ENCODE data around the gene RIN3. TPM values are rescaled to one million over a fixed set of nuclear protein-coding genes. Genes with fewer than 3 reads are reported as not detected.

The RIN3 gene
- total and polyA plus RNA-seq, 2 donors (not counting 3 experiments of a cell fraction or from before 2014, with no cell fraction given) = 5.1 to 20.8 TPM

DNA sequence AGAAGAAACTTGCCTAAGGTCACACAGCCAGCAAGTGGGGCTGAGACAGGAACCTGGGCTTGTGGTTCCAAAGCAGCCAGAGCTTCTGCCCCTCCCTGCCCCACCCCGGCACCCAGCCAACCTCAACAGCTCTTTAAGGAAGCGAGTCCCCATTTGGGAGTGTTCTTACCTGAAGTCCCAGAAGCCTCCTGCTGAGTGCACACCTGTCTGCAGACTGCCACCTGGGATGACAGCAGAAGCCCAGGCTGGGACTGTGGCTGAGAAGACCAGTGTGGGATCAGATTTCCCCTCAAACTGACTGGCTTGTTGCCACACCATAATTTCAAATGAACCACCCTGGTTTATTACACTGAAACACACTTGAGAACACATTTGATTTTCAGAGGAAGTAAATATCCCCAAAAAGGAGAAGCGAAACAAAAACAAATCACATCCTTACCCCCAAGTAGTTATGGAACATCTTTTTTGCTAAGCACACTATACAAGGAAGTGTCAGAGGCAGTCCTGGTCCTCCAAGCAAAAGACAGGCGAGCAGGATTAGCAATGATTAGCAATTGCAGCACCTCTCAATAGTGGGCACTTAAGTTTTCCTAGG, 6.3 kb upstream of the RIN3 start:
- Histone ChIP-seq H3K4me1 (ENCODE audit: control insufficient read depth, extremely low read depth, insufficient read depth, low read length) (peaks cover 18% of the 10 kb centered on the region), H3K9me3 (replicated peaks; ENCODE audit: control insufficient read depth, insufficient read depth, low read length) (no peaks in the 10 kb centered on the region), H3K4me2 (ENCODE audit: insufficient read depth, low read length) (no peak overlapping the region), H3K36me3 (ENCODE audit: control insufficient read depth in 2 of 2, extremely low read depth in 1 of 2, insufficient read depth in 2 of 2, low read length in 2 of 2) (no peaks in the 10 kb centered on the region), H3K4me3 (replicated peaks in 1 of 3; ENCODE audit: insufficient read depth in 1 of 3, low read depth in 1 of 3, low read length in 3 of 3) (no peak overlapping the region), H3K27ac (ENCODE audit: insufficient read depth, low read depth, low read length) (no peak overlapping the region), H4K20me1 (replicated peaks; ENCODE audit: control insufficient read depth, extremely low read depth, insufficient read depth, low read length) (no peaks in the 10 kb centered on the region), H3K27me3 (ENCODE audit: control insufficient read depth in 2 of 2, insufficient read depth in 2 of 2, low read length in 2 of 2) (no peaks in the 10 kb centered on the region), H2AFZ (ENCODE audit: low read depth, low read length) (no peak overlapping the region), H3K79me2 (ENCODE audit: control insufficient read depth, insufficient read depth, low read length) (no peaks in the 10 kb centered on the region), H3K9ac (replicated peaks; ENCODE audit: extremely low read depth, insufficient read depth, low read length) (no peak overlapping the region), H3K9me1 (replicated peaks; ENCODE audit: control insufficient read depth, extremely low read depth, insufficient read depth, low read length) (no peaks in the 10 kb centered on the region)
- no peak for TF ChIP-seq GATA2 (IDR thresholded peaks at IDR 0.05; ENCODE audit: insufficient read depth, insufficient read length, low read depth, low read length)
- TF ChIP-seq FOS (IDR thresholded peaks at IDR 0.05; ENCODE audit: borderline replicate concordance, insufficient read depth, low read length) = no peak
- TF ChIP-seq MYC (IDR thresholded peaks at IDR 0.05; ENCODE audit: low read depth, low read length) = no peak
- TF ChIP-seq EZH2 (IDR thresholded peaks at IDR 0.05; ENCODE audit: borderline replicate concordance, low read depth, low read length, severe bottlenecking) = no peak
- TF ChIP-seq, protein P1, sequence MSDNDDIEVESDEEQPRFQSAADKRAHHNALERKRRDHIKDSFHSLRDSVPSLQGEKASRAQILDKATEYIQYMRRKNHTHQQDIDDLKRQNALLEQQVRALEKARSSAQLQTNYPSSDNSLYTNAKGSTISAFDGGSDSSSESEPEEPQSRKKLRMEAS (IDR thresholded peaks at IDR 0.05; ENCODE audit: insufficient read depth, insufficient read length) = no peak
- TF ChIP-seq POLR2AphosphoS5 (IDR thresholded peaks at IDR 0.05; ENCODE audit: insufficient read depth, low read depth, low read length) = no peak
- TF ChIP-seq, protein P2, sequence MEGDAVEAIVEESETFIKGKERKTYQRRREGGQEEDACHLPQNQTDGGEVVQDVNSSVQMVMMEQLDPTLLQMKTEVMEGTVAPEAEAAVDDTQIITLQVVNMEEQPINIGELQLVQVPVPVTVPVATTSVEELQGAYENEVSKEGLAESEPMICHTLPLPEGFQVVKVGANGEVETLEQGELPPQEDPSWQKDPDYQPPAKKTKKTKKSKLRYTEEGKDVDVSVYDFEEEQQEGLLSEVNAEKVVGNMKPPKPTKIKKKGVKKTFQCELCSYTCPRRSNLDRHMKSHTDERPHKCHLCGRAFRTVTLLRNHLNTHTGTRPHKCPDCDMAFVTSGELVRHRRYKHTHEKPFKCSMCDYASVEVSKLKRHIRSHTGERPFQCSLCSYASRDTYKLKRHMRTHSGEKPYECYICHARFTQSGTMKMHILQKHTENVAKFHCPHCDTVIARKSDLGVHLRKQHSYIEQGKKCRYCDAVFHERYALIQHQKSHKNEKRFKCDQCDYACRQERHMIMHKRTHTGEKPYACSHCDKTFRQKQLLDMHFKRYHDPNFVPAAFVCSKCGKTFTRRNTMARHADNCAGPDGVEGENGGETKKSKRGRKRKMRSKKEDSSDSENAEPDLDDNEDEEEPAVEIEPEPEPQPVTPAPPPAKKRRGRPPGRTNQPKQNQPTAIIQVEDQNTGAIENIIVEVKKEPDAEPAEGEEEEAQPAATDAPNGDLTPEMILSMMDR (IDR thresholded peaks at IDR 0.05; ENCODE audit: extremely low read depth in 1 of 2, insufficient read depth in 1 of 2, low read depth in 1 of 2, low read length in 2 of 2) = no peak
- TF ChIP-seq POLR2A (IDR thresholded peaks at IDR 0.05; ENCODE audit: low read depth, low read length) = no peak
- no peak for TF ChIP-seq JUN (IDR thresholded peaks at IDR 0.05; ENCODE audit: borderline replicate concordance, insufficient read depth, insufficient read length, low read depth)
- BruUV-seq (replicated peaks) = no TSS peak
- ChIA-PET CTCF (no interaction called here), POLR2A (no interaction called here)
- FAIRE-seq = no peak
- intact Hi-C loops (cut with micrococcal nuclease) (no loop called here), dilution Hi-C loops (cut with MboI; ENCODE audit: extremely low pct_ligation_motif_present, low sequenced_read_pairs) (no loop called here)
- no peak for DNase-seq (ENCODE audit: low read depth, low spot score)
